B cell (primary cell): ENCODE data around the gene IQGAP1. TPM values are rescaled to one million over a fixed set of nuclear protein-coding genes. Genes with fewer than 3 reads are reported as not detected.

Experiments used
- ATAC-seq: fragments of 200-7000 bp; cut with Tn5 transposase; one replicate; pipeline ENCODE4 v1.10.0; 2021; ENCODE audit warnings: low read depth, mild to moderate bottlenecking, moderate number of reproducible peaks, moderate library complexity
- CTCF ChIA-PET: fragments of 350-600 bp; sonication (Branson Sonifier 250); formaldehyde crosslinking; loops from one replicate; lab custom pipeline; 2021; ENCODE audit warnings: antibody characterized with exemption, inconsistent platforms; lab: Charles Lee
- POLR2A ChIA-PET: fragments of 350-600 bp; sonication (Branson Sonifier 250); formaldehyde crosslinking; loops from one replicate; lab custom pipeline; 2021; ENCODE audit warnings: antibody characterized with exemption; lab: Charles Lee
- DNase-seq: peaks from one replicate; pipeline ENCODE4 v3.0.0; 2013
- H2AFZ ChIP-seq: 2 replicates; pipeline ENCODE4 v1.6.1; 2012; ENCODE audit warnings: mild to moderate bottlenecking, low read depth, low read length; ENCODE audit not compliant: insufficient read depth, poor library complexity, severe bottlenecking
- H3K27ac ChIP-seq, 2 donors: 1 replicate in 1 of 2; 2 replicates in 1 of 2; pipeline ENCODE4 v1.5.1; 2012 to 2013; ENCODE audit warnings: low read length in 2 of 2, mild to moderate bottlenecking in 2 of 2, moderate library complexity in 1 of 2
- H3K27me3 ChIP-seq, 4 experiments: fragments of 200-600 bp in 1 of 4; sonication (generic) in 1 of 4; replicated peaks in 1 of 4; 1 replicate in 2 of 4; 2 replicates in 2 of 4; pipeline versions ENCODE4 v1.6.1 to v1.7.0; 2013 to 2016; ENCODE audit warnings: low read length in 3 of 4, mild to moderate bottlenecking in 2 of 4, mixed read lengths in 1 of 4, moderate library complexity in 1 of 4; ENCODE audit not compliant: insufficient read depth in 4 of 4, control insufficient read depth in 3 of 4; ENCODE audit errors: control extremely low read depth in 1 of 4
- H3K36me3 ChIP-seq, 2 experiments: replicated peaks in 1 of 2; 1 replicate in 1 of 2; 2 replicates in 1 of 2; pipeline versions ENCODE4 v1.6.1 to v1.7.1; 2013; ENCODE audit warnings: low read length in 1 of 2; ENCODE audit not compliant: insufficient read depth in 2 of 2, control insufficient read depth in 1 of 2; ENCODE audit errors: control extremely low read depth in 1 of 2, extremely low read depth in 1 of 2
- H3K4me1 ChIP-seq, 2 donors: fragments of 200-600 bp in 1 of 2; sonication (generic) in 1 of 2; 1 replicate in 1 of 2; 2 replicates in 1 of 2; pipeline versions ENCODE4 v1.5.1 to v1.6.1; 2013 to 2017; ENCODE audit warnings: low read length in 2 of 2; ENCODE audit not compliant: control insufficient read depth in 2 of 2, insufficient read depth in 2 of 2
- H3K4me2 ChIP-seq: replicated peaks from 2 replicates; pipeline ENCODE3; 2012; ENCODE audit warnings: mild to moderate bottlenecking, low read depth, low read length; ENCODE audit not compliant: poor library complexity, severe bottlenecking
- H3K4me3 ChIP-seq, 5 experiments: fragments of 200-600 bp in 1 of 5; sonication (generic) in 1 of 5; 1 replicate in 3 of 5; 2 replicates in 2 of 5; pipeline versions ENCODE4 v1.5.1 to v1.7.0; 2011 to 2016; ENCODE audit warnings: low read length in 4 of 5, mild to moderate bottlenecking in 4 of 5, low read depth in 2 of 5, control low read depth in 1 of 5, moderate library complexity in 1 of 5; ENCODE audit not compliant: insufficient read depth in 1 of 5; ENCODE audit errors: control extremely low read depth in 1 of 5, extremely low read depth in 1 of 5
- H3K79me2 ChIP-seq: fragments of 200-600 bp; sonication (generic); one replicate; pipeline ENCODE4 v1.6.0; 2016; ENCODE audit warnings: low read length; ENCODE audit not compliant: control insufficient read depth, insufficient read depth
- H3K9ac ChIP-seq: fragments of 200-600 bp; sonication (generic); 2 replicates; pipeline ENCODE4 v1.6.1; 2017; ENCODE audit warnings: mild to moderate bottlenecking, low read length, moderate library complexity
- H3K9me3 ChIP-seq, 3 donors: one replicate each; pipeline versions ENCODE4 v1.6.1 to v1.7.1; 2013; ENCODE audit warnings: low read length in 2 of 3; ENCODE audit not compliant: control insufficient read depth in 2 of 3, insufficient read depth in 1 of 3; ENCODE audit errors: control extremely low read depth in 1 of 3
- H4K20me1 ChIP-seq: 2 replicates; pipeline ENCODE4 v1.6.0; 2012; ENCODE audit warnings: mild to moderate bottlenecking, low read length; ENCODE audit not compliant: insufficient read depth, control insufficient read depth, poor library complexity, severe bottlenecking
- H3K27ac Mint-ChIP-seq: one replicate; pipeline ENCODE4 v1.8.0; 2021; ENCODE audit warnings: mixed read lengths
- H3K27me3 Mint-ChIP-seq: one replicate; pipeline ENCODE4 v1.8.0; 2021; ENCODE audit warnings: mixed read lengths
- H3K4me1 Mint-ChIP-seq: one replicate; pipeline ENCODE4 v1.8.0; 2021; ENCODE audit warnings: mixed read lengths
- H3K4me3 Mint-ChIP-seq: one replicate; pipeline ENCODE4 v1.8.0; 2021; ENCODE audit warnings: mixed read lengths
- H3K9me3 Mint-ChIP-seq: one replicate; pipeline ENCODE4 v1.8.0; 2022; ENCODE audit warnings: mixed read lengths; ENCODE audit not compliant: insufficient read depth
- EZH2 ChIP-seq: IDR thresholded peaks from 2 replicates; pipeline ENCODE4 v1.6.1; 2012; ENCODE audit warnings: borderline replicate concordance, low read depth, mild to moderate bottlenecking, moderate library complexity, low read length; ENCODE audit not compliant: insufficient read depth, poor library complexity, severe bottlenecking
- WGBS: methylation state at CpG from one replicate; pipeline ENCODE4 v1.1.5; 2013; ENCODE audit warnings: missing lambda C conversion rate; ENCODE audit not compliant: insufficient coverage; 5-methylcytosine and 5-hydroxymethylcytosine counted together
- intact Hi-C: fragments of 100-400 bp; cut with micrococcal nuclease; formaldehyde crosslinking; loops from one replicate; pipeline ENCODE4 v1.10.0; 2022
- polyA plus RNA-seq: library from polyadenylated mRNA; depleted of rRNA; stranded (reverse); fragments of >200 nt; gene quantifications from 2 replicates; pipeline ENCODE4 v1.2.3, GENCODE V29; 2012
- total RNA-seq, 2 donors: library from RNA; stranded (reverse); fragments of 120-200 nt in 1 of 2; gene quantifications; 1 replicate in 1 of 2; 2 replicates in 1 of 2; pipeline versions ENCODE4 v1.2.3 to v1.2.4, GENCODE V29; 2013 to 2022
- TF ChIP-seq, protein P1 (sequence below): fragments of 200-600 bp; IDR thresholded peaks from one replicate; pipeline ENCODE4 v1.8.0; 2022; ENCODE audit warnings: antibody characterized with exemption, mild to moderate bottlenecking

IQGAP1 gene
- total and polyA plus RNA-seq, 2 donors (not counting 1 experiment from before 2014, with no cell fraction given): 49.7 to 216 TPM

DNA sequence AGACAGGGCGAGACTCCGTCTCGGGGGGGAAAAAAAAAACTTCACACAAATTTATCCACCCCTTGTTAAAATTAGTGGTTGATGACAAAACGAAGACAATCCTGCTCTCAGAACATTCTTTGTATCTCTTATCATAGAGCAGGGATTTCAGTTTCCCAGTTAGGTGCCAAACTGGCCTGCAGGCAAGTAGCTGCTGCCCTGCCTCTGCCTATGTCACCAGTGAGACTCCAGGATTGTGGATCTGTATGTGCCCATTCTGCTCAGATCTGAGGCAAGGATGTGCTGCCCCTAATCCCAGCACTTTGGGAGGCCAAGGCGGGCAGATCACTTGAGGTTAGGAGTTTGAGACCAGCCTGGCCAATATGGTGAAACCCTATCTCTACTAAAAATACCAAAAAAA, 54.4 kb downstream of the IQGAP1 start:
- Histone ChIP-seq H3K27ac (no peak overlapping the region), H4K20me1 (no peaks in the 10 kb centered on the region), H3K9me3 (no peaks in the 10 kb centered on the region), H2AFZ (no peak overlapping the region), H3K4me2 (no peak overlapping the region), H3K36me3 (peaks cover 17 to 79% of the 10 kb centered on the region in 2 experiments), H3K9ac (no peak overlapping the region), H3K27me3 (no peaks in the 10 kb centered on the region), H3K79me2 (peaks cover 3% of the 10 kb centered on the region), H3K4me3 (no peak overlapping the region), H3K4me1 (no peaks in the 10 kb centered on the region)
- no peaks in the 10 kb centered on the region for H3K27me3 Mint-ChIP-seq
- no CpG with 5 or more reads among the region's 5 CpGs for WGBS
- ChIA-PET POLR2A (no interaction called here), CTCF (interaction anchor here (1.2 to 3.0 kb wide), 2 partner anchors 80 to 122 kb away, joined by 5 to 11 read pairs; no protein-coding TSS in a partner anchor)
- DNase-seq (no peak), ATAC-seq (no peak)
- H3K4me3 Mint-ChIP-seq: no peak overlapping the region
- intact Hi-C loops: no loop called here
- no peaks in the 10 kb centered on the region for H3K9me3 Mint-ChIP-seq
- no peaks in the 10 kb centered on the region for H3K4me1 Mint-ChIP-seq
- H3K27ac Mint-ChIP-seq: no peak overlapping the region
- TF ChIP-seq, protein P1, sequence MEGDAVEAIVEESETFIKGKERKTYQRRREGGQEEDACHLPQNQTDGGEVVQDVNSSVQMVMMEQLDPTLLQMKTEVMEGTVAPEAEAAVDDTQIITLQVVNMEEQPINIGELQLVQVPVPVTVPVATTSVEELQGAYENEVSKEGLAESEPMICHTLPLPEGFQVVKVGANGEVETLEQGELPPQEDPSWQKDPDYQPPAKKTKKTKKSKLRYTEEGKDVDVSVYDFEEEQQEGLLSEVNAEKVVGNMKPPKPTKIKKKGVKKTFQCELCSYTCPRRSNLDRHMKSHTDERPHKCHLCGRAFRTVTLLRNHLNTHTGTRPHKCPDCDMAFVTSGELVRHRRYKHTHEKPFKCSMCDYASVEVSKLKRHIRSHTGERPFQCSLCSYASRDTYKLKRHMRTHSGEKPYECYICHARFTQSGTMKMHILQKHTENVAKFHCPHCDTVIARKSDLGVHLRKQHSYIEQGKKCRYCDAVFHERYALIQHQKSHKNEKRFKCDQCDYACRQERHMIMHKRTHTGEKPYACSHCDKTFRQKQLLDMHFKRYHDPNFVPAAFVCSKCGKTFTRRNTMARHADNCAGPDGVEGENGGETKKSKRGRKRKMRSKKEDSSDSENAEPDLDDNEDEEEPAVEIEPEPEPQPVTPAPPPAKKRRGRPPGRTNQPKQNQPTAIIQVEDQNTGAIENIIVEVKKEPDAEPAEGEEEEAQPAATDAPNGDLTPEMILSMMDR: no peak
- TF ChIP-seq EZH2: no peak

DNA sequence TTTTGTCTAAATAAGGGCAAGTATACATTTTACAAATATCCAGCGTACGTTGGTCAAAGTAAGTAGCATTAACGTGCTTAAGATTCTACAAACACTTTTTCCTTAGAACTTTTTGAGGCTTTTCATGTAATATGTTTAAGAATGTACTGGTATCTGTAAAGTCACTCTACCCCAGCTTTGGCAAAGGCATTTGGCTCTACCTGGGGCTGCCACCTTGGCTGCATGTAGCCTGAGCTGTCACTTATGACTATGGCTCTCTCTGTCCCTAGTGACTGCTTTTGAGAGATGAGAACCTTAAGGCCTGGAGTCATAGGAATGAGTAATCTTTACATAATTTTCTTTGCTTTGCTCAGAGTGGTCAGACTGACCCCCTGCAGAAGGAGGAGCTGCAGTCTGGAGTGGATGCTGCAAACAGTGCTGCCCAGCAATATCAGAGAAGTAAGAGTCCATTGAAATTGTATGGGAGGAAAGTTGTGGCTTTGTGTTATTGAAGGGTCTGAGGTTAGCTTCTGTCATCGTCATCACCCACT, 61.2 kb downstream of the IQGAP1 start:
- no peak overlapping the region for H2AFZ ChIP-seq
- no peaks in the 10 kb centered on the region for H4K20me1 ChIP-seq
- Mint-ChIP-seq H3K4me1 (no peaks in the 10 kb centered on the region), H3K9me3 (no peaks in the 10 kb centered on the region), H3K27ac (no peak overlapping the region), H3K27me3 (no peaks in the 10 kb centered on the region), H3K4me3 (no peak overlapping the region)
- H3K4me2 ChIP-seq: no peak overlapping the region
- H3K79me2 ChIP-seq: peaks cover 11% of the 10 kb centered on the region
- H3K9ac ChIP-seq: no peak overlapping the region
- ATAC-seq (no peak), DNase-seq (no peak)
- no peak overlapping the region for H3K27ac ChIP-seq
- no peak for TF ChIP-seq EZH2
- TF ChIP-seq, protein P1: no peak
- CTCF ChIA-PET: interaction anchor here (0.8 to 3.7 kb wide), 5 partner anchors 12 to 437 kb away, joined by 3 to 13 read pairs (median 3); no protein-coding TSS in a partner anchor
- H3K9me3 ChIP-seq: no peaks in the 10 kb centered on the region
- WGBS: no CpG with 5 or more reads among the region's 4 CpGs
- H3K4me3 ChIP-seq: no peak overlapping the region
- no peaks in the 10 kb centered on the region for H3K4me1 ChIP-seq
- intact Hi-C loops: no loop called here
- POLR2A ChIA-PET: no interaction called here
- H3K27me3 ChIP-seq: no peaks in the 10 kb centered on the region
- H3K36me3 ChIP-seq: peaks cover 4 to 93% of the 10 kb centered on the region in 2 experiments
